HG03135 (cell line): ENCODE measurements around the gene URB2.
A peak's percentile ranks its signal among the peaks of the same experiment; 100 is the strongest.
"Not testable (repeated sequence)": the region's sequence is repeated elsewhere in the genome, so short reads cannot be mapped to it uniquely, and the experiment has no call there.

Experiments used
- ATAC-seq: cut with Tn5 transposase; IDR thresholded peaks from one replicate; pipeline ENCODE4 v1.9.1; 2021; ENCODE audit warnings: mild to moderate bottlenecking, moderate library complexity; ENCODE audit not compliant: unreplicated experiment

URB2 gene

GRCh38 chr1:229613938-229614337 lies 12.1 kb upstream of the URB2 start:
- no peak for ATAC-seq

- ATAC-seq, result no peak
Observed at GRCh38 chr1:229614701-229615100, 11.3 kb upstream of the URB2 start.

GRCh38 chr1:229617351-229618100 lies 8.5 kb upstream of the URB2 start:
- ATAC-seq, result no peak

- no peak for ATAC-seq
Observed at GRCh38 chr1:229619002-229619401, 7.0 kb upstream of the URB2 start.

GRCh38 chr1:229619614-229620013 lies 6.4 kb upstream of the URB2 start:
- no peak for ATAC-seq

GRCh38 chr1:229620876-229621275 lies 5.2 kb upstream of the URB2 start:
- no peak for ATAC-seq

GRCh38 chr1:229621663-229622062 lies 4.4 kb upstream of the URB2 start:
- ATAC-seq, result no peak

- ATAC-seq, result not testable (repeated sequence)
Observed at GRCh38 chr1:229622641-229623120, 3.4 kb upstream of the URB2 start.

GRCh38 chr1:229623225-229623624 lies 2.8 kb upstream of the URB2 start:
- no peak for ATAC-seq

GRCh38 chr1:229623838-229624237 lies 2.2 kb upstream of the URB2 start:
- no peak for ATAC-seq

- ATAC-seq, result no peak
Observed at GRCh38 chr1:229624521-229625070, 1.5 kb upstream of the URB2 start.

- peak; percentile 42 for ATAC-seq
Observed at GRCh38 chr1:229625071-229625914, 754 bp upstream of the URB2 start.

- no peak for ATAC-seq
Observed at GRCh38 chr1:229627003-229627402, 956 bp downstream of the URB2 start.

- ATAC-seq, result no peak
Observed at GRCh38 chr1:229629261-229629660, 3.2 kb downstream of the URB2 start.

- no peak for ATAC-seq
Observed at GRCh38 chr1:229631148-229631547, 5.1 kb downstream of the URB2 start.

- no peak for ATAC-seq
Observed at GRCh38 chr1:229631966-229632365, 5.9 kb downstream of the URB2 start.

GRCh38 chr1:229636042-229636441 lies 10.0 kb downstream of the URB2 start:
- ATAC-seq, result no peak

GRCh38 chr1:229637746-229638145 lies 11.7 kb downstream of the URB2 start:
- no peak for ATAC-seq

GRCh38 chr1:229640455-229640854 lies 14.4 kb downstream of the URB2 start:
- no peak for ATAC-seq

- no peak for ATAC-seq
Observed at GRCh38 chr1:229641306-229641705, 15.3 kb downstream of the URB2 start.

- ATAC-seq, result no peak
Observed at GRCh38 chr1:229642376-229642775, 16.3 kb downstream of the URB2 start.

GRCh38 chr1:229642970-229643369 lies 16.9 kb downstream of the URB2 start:
- ATAC-seq, result no peak
